ENCODE measurements around the gene HCFC1R1. TPM values are rescaled to one million over a fixed set of nuclear protein-coding genes. Genes with fewer than 3 reads are reported as not detected.

HCFC1R1 gene
- total RNA-seq, 1 donor from 2014 or later: 68.6 TPM

- ATAC-seq: no peak
- intact Hi-C loops (cut with DNase I): no loop called here
- DNase-seq (ENCODE audit: missing footprints): no peak
Measured at GRCh38 chr16:3022684-3023414, 893 bp downstream of the HCFC1R1 start.

- intact Hi-C loops (cut with DNase I): no loop called here
- ATAC-seq (peak; percentile 41), DNase-seq (ENCODE audit: missing footprints) (peak; percentile 93)
Measured at GRCh38 chr16:3022208-3022683, 1.5 kb downstream of the HCFC1R1 start.

DNA sequence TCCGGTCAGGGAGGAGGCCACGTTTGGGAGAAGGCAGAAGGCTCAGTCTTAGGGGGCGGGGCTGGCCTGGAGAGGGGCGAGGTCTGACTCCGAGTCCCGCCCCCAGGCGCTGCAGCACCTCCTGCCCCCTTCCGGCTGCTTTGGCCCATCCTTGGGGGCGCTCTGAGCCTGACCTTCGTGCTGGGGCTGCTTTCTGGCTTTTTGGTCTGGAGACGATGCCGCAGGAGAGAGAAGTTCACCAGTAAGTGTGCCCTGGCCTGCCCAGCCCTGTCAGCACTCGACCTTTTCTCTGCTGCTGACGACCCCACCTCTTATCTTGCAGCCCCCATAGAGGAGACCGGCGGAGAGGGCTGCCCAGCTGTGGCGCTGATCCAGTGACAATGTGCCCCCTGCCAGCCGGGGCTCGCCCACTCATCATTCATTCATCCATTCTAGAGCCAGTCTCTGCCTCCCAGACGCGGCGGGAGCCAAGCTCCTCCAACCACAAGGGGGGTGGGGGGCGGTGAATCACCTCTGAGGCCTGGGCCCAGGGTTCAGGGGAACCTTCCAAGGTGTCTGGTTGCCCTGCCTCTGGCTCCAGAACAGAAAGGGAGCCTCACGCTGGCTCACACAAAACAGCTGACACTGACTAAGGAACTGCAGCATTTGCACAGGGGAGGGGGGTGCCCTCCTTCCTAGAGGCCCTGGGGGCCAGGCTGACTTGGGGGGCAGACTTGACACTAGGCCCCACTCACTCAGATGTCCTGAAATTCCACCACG is 2.1 kb downstream of the HCFC1R1 start:
- ATAC-seq (peak; percentile 57), DNase-seq (ENCODE audit: missing footprints) (peak; percentile 92)
- intact Hi-C loops (cut with DNase I): no loop called here

- intact Hi-C loops (cut with DNase I): no loop called here
- DNase-seq (ENCODE audit: missing footprints) (peak; percentile 80), ATAC-seq (peak; percentile 32)
Measured at GRCh38 chr16:3020604-3021448, 2.9 kb downstream of the HCFC1R1 start.

DNA sequence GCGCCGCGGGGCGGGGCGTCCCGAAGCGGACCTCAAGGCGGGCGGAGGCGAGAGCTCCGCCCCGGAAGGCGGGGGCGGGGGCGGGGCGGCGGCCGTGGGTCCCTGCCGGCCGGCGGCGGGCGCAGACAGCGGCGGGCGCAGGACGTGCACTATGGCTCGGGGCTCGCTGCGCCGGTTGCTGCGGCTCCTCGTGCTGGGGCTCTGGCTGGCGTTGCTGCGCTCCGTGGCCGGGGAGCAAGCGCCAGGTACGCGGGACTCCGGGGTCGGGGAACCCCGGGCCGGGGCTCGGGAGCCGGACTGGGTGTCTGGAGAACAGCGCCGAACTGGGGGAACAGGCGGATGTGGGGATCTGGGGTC is 3.5 kb downstream of the HCFC1R1 start, which contains the start of gene TNFRSF12A:
Gene TNFRSF12A, plus strand, starts transcription at position 122 of the 357 bp plus-strand sequence. Its CDS starts 30 bp downstream, at position 152.
- DNase-seq (ENCODE audit: missing footprints): peak; percentile 93
- intact Hi-C loops (cut with DNase I): no loop called here
- peak; percentile 49 for ATAC-seq

DNA sequence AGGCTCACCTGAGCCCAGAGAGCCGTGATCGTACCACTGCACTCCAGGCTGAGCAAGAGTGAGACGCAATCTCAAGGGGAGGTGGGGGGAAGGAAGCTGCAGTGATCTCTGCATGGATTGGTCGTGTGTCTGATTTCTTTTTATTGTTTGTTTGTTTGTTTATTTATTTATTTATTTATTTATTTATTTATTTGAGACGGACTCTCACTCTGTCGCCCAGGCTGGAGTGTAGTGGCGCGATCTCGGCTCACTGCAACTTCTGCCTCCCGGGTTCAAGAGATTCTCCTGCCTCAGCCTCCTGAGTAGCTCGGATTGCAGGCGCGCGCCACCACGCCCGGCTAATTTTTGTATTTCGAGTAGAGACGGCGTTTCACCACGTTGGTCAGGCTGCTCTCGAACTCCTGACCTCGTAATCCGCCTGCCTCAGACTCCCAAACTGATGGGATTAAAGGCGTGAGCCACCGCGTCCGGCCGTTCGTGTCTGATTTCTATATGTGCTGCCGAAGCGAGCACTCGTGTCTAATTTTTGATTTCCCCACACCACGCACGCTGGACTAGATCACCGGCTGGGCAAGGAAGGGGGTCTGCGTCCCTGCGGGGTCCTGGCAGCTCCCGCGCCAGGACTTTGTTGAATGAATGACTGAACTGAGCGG is 4.0 kb downstream of the HCFC1R1 start:
- intact Hi-C loops (cut with DNase I): no loop called here
- no peak for DNase-seq (ENCODE audit: missing footprints)
- no peak for ATAC-seq

DNA sequence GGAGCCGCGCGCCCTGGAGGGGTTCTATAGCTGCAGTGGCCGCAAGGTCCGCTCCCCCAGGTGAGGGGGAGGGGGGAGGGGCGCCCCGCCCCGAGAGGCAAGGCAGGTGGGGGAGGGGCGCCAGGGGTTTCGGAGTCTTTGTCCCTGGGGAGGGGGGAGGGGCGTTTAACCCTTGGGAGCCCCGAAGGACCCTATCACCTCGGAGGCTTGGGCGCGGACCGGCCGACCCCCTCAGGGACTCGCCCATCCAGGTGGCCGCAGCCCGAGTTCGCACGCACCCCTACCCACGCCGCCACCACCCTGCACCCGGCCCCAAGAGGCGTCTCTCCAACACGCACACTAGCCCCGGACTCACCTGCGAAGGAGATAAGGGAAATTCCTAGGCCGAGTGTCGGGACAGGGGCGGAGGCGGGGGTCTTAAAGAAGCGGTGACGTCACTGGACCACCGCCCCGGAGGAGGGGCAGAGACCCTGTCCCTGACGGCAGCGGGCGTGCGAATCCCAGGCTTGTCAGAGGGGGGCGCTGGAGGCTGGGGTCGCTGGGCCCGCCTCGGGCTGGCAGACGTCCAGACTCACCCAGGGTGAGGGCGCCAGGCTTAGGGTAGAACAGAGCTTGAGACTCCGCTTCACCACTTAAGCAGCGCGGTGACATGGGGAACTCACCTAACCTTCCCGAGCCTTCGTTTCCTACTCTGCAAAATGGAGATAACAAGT is 5.8 kb downstream of the HCFC1R1 start, which contains the start of gene CLDN6:
Gene CLDN6, minus strand, starts transcription at position 390 of the 713 bp plus-strand sequence. CDS start 2,162 bp downstream, outside the sequence.
- intact Hi-C loops (cut with DNase I): no loop called here
- ATAC-seq (no peak), DNase-seq (ENCODE audit: missing footprints) (no peak)

DNA sequence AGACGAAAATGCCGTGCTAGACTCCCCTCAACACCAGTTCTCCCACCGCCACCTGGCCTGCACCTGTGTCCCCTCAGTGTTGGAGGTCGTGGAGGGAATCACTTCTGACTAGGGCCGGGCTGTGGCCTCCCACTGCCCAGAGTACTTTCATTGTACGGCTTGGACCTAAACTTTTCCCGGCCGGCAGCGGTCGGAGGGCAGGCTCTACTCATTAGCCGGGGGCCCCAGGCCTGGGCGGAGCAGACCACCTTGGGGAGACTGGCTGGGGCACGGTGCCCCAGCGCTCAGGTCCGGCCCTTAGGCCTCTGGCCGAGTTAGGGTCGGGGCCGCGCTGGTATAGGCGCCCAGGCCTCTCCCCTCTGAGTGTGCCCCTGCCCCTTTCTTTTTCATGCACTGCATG is 6.4 kb downstream of the HCFC1R1 start:
- DNase-seq (ENCODE audit: missing footprints) (no peak), ATAC-seq (no peak)
- intact Hi-C loops (cut with DNase I): no loop called here

DNA sequence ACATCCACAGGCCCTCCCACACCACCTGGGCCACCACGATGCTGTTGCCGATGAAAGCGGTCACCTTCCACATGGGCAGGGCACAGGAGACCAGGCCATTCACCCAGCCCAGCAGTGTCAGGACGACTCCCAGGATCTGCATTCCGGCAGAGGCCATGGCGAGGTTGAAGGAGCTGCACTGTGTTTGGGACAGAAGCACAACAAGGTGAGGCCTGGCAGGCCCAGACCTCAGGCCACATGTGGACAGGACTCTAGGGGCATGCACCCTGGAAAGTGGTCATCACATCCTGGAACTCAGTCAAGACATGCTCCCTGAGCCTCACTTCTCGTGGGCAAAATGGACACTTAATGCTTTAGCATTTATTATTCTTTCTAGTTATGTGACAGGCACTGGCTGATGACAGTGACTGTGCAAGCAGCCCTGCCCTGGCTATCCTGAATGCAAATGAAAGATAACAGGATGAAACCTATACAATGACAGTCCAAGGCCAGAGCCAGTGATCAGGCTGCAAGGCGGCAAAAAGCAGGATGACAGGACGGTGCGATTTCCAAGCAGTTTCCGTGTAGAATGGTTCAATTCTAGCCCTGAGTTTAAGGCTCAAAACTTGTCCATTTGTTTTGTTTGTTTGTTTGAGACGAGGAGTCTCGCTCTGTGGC is 7.7 kb downstream of the HCFC1R1 start:
- ATAC-seq (no peak), DNase-seq (ENCODE audit: missing footprints) (no peak)
- intact Hi-C loops (cut with DNase I): no loop called here

GRCh38 chr16:3014971-3015370 is 8.8 kb downstream of the HCFC1R1 start:
- DNase-seq (ENCODE audit: missing footprints) (no peak), ATAC-seq (no peak)

GRCh38 chr16:3013998-3014690 is 9.6 kb downstream of the HCFC1R1 start:
- intact Hi-C loops (cut with DNase I): no loop called here
- no peak for DNase-seq (ENCODE audit: missing footprints)

More at GRCh38 chr16:3014971-3015370, 8.8 kb downstream of the HCFC1R1 start:
- intact Hi-C loops (cut with DNase I): no loop called here

GRCh38 chr16:3013491-3013951 is 10.2 kb downstream of the HCFC1R1 start:
- DNase-seq (ENCODE audit: missing footprints): no peak
- intact Hi-C loops (cut with DNase I): no loop called here
- no peak for ATAC-seq

More at GRCh38 chr16:3013998-3014690, 9.6 kb downstream of the HCFC1R1 start:
- ATAC-seq: no peak

DNA sequence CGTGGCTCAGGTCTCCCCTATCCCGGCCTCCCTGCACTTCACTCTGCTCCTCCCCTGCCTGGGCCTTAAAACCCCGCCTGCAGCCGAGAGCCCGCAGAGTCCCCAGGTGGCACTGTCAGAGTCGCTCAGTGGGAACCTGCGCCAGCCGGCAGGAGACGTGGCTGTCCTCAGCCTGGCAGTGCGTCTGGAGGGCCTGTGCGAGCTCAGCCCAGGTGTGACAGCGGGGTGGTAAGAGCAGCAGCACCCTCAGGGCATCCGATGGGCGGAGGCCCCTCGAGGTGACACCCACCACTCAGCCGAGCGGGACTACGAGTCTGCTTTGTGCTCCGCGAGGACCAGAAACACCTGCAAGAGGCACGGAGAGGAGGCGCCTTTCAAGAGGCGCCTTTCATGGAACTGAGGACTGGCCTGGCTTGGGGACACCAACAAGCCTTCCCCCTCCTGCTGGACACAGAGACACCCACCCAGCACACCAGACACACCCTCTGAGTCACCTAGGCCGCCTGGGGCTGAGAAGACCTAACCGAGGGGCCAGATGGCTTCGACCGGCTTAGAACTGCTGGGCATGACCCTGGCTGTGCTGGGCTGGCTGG is 10.8 kb downstream of the HCFC1R1 start, which contains the start of gene CLDN9:
Gene CLDN9, plus strand, starts transcription at position 96 of the 593 bp plus-strand sequence. Its CDS starts 440 bp downstream, at position 536.
- DNase-seq (ENCODE audit: missing footprints) (no peak), ATAC-seq (no peak)
- intact Hi-C loops (cut with DNase I): no loop called here

DNA sequence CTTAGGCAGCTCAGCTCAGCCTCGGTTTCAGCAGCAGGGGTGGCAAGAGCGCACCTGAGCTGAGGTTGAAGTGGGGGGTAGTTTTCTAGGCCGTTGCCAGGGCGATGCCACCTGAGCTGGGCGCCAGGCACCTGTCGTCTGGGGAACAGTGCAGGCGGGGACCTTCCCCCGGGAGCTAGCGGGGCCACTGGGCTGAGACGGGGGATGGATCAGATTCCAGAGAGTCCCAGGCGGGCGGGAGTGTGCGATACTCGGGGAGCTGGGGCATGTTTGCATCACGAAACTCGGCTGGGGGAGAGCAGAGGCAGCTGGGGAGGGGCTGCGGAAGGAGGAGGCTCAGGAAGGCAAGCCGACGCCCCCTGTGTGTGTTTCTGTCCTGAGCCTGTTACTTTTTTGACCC is 11.5 kb downstream of the HCFC1R1 start:
- intact Hi-C loops (cut with DNase I): no loop called here
- ATAC-seq: no peak
- DNase-seq (ENCODE audit: missing footprints): no peak

DNA sequence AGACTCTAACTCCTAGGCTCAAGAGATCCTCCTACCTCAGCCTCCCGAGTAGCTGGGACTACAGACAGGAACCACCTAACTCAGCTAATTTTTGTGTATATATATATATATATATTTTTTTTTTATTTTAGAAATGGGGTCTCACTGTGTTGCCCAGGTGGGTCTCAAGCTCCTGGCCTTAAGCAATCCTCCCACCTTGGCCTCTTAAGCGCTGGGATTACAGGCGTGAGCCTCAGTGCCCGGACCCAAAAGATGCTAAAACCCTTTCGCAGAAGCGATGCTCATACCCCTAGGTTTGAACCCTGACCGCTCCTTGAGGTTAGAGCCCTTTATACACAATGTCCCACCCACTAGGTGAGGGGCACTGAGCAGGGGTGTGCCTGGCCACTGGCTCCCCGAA is 13.2 kb downstream of the HCFC1R1 start:
- no peak for ATAC-seq
- DNase-seq (ENCODE audit: missing footprints): no peak
- intact Hi-C loops (cut with DNase I): no loop called here
